ENCODE data around the gene ARHGAP8. TPM values are rescaled to one million over a fixed set of nuclear protein-coding genes. Genes with fewer than 3 reads are reported as not detected.

Gene ARHGAP8
- total and polyA plus RNA-seq, 2 donors (not counting 1 experiment from before 2014, with no cell fraction given): 0.37 TPM; not detected in 1

DNA sequence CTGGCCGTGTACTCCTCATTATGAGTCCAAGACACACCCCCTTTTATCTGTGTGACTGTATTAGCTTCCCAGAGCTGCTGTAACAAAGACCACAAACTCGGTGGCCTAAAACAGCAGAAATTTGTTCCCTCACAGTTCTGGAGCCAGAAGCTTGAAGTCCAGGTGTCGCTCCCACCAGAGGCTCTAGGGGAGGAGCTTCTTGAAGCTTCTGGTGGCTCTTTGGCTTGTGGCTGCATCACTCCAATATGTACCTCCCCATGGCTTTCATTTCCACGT lies 47.4 kb upstream of the ARHGAP8 start:
- Histone ChIP-seq H3K4me3 (ENCODE audit: control extremely low read depth in 1 of 5, extremely low read depth in 1 of 5, insufficient read depth in 1 of 5, low read depth in 2 of 5, low read length in 4 of 5) (no peak overlapping the region), H3K9me3 (ENCODE audit: control extremely low read depth in 1 of 3, control insufficient read depth in 2 of 3, insufficient read depth in 1 of 3, low read length in 2 of 3) (peaks cover 0 to 5% (median 0%) of the 10 kb centered on the region in 3 donors), H3K79me2 (ENCODE audit: control insufficient read depth, insufficient read depth, low read length) (peaks cover 46% of the 10 kb centered on the region), H4K20me1 (ENCODE audit: control insufficient read depth, insufficient read depth, low read length, poor library complexity, severe bottlenecking) (peaks cover 13% of the 10 kb centered on the region), H3K4me1 (ENCODE audit: control insufficient read depth in 2 of 2, insufficient read depth in 2 of 2, low read length in 2 of 2) (peaks cover 19 to 29% of the 10 kb centered on the region in 2 donors), H3K9ac (ENCODE audit: low read length) (no peak overlapping the region), H3K27me3 (replicated peaks in 1 of 4; ENCODE audit: control extremely low read depth in 1 of 4, control insufficient read depth in 3 of 4, insufficient read depth in 4 of 4, low read length in 3 of 4) (peaks cover 0 to 4% (median 0%) of the 10 kb centered on the region in 4 experiments), H3K36me3 (replicated peaks in 1 of 2; ENCODE audit: control extremely low read depth in 1 of 2, control insufficient read depth in 1 of 2, extremely low read depth in 1 of 2, insufficient read depth in 2 of 2, low read length in 1 of 2) (no peaks in the 10 kb centered on the region), H3K27ac (ENCODE audit: low read length in 2 of 2) (no peak overlapping the region), H3K4me2 (replicated peaks; ENCODE audit: low read depth, low read length, poor library complexity, severe bottlenecking) (no peak overlapping the region), H2AFZ (ENCODE audit: insufficient read depth, low read depth, low read length, poor library complexity, severe bottlenecking) (no peak overlapping the region)
- TF ChIP-seq, protein P1, sequence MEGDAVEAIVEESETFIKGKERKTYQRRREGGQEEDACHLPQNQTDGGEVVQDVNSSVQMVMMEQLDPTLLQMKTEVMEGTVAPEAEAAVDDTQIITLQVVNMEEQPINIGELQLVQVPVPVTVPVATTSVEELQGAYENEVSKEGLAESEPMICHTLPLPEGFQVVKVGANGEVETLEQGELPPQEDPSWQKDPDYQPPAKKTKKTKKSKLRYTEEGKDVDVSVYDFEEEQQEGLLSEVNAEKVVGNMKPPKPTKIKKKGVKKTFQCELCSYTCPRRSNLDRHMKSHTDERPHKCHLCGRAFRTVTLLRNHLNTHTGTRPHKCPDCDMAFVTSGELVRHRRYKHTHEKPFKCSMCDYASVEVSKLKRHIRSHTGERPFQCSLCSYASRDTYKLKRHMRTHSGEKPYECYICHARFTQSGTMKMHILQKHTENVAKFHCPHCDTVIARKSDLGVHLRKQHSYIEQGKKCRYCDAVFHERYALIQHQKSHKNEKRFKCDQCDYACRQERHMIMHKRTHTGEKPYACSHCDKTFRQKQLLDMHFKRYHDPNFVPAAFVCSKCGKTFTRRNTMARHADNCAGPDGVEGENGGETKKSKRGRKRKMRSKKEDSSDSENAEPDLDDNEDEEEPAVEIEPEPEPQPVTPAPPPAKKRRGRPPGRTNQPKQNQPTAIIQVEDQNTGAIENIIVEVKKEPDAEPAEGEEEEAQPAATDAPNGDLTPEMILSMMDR (IDR thresholded peaks at IDR 0.05): no peak
- no peak for TF ChIP-seq EZH2 (IDR thresholded peaks at IDR 0.05; ENCODE audit: borderline replicate concordance, insufficient read depth, low read depth, low read length, poor library complexity, severe bottlenecking)
- 89% methylated on average over 4 of the region's 4 CpGs for WGBS (ENCODE audit: insufficient coverage)
- POLR2A ChIA-PET: no interaction called here
- no peak for ATAC-seq (ENCODE audit: low read depth)
- H3K4me1 Mint-ChIP-seq: peaks cover 22% of the 10 kb centered on the region
- no peaks in the 10 kb centered on the region for H3K9me3 Mint-ChIP-seq (ENCODE audit: insufficient read depth)
- CTCF ChIA-PET: interaction anchor here (0.9 to 1.2 kb wide), 2 partner anchors 29 to 32 kb away, joined by 4 read pairs; no protein-coding TSS in a partner anchor
- DNase-seq: no peak
- no peaks in the 10 kb centered on the region for H3K27me3 Mint-ChIP-seq
- peak overlapping the region; percentile 26 for H3K4me3 Mint-ChIP-seq
- no peak overlapping the region for H3K27ac Mint-ChIP-seq
- intact Hi-C loops (cut with micrococcal nuclease): no loop called here

GRCh38 chr22:44706488-44706887 lies 45.9 kb upstream of the ARHGAP8 start:
- 100% methylated on average over 3 of the region's 8 CpGs for WGBS (ENCODE audit: insufficient coverage)
- no peak overlapping the region for H3K4me3 ChIP-seq (ENCODE audit: control extremely low read depth in 1 of 5, extremely low read depth in 1 of 5, insufficient read depth in 1 of 5, low read depth in 2 of 5, low read length in 4 of 5)
- ChIA-PET CTCF (interaction anchor here (1.9 kb wide), 1 partner anchor 28 kb away, joined by 7 read pairs; no protein-coding TSS in a partner anchor), POLR2A (no interaction called here)
- peaks cover 31 to 39% of the 10 kb centered on the region in 2 donors for H3K4me1 ChIP-seq (ENCODE audit: control insufficient read depth in 2 of 2, insufficient read depth in 2 of 2, low read length in 2 of 2)
- intact Hi-C loops (cut with micrococcal nuclease): no loop called here
- TF ChIP-seq, protein P1 (IDR thresholded peaks at IDR 0.05): no peak
- no peak for TF ChIP-seq EZH2 (IDR thresholded peaks at IDR 0.05; ENCODE audit: borderline replicate concordance, insufficient read depth, low read depth, low read length, poor library complexity, severe bottlenecking)
- H3K9me3 ChIP-seq (ENCODE audit: control extremely low read depth in 1 of 3, control insufficient read depth in 2 of 3, insufficient read depth in 1 of 3, low read length in 2 of 3): peaks cover 0 to 5% (median 0%) of the 10 kb centered on the region in 3 donors
- Mint-ChIP-seq H3K9me3 (ENCODE audit: insufficient read depth) (no peaks in the 10 kb centered on the region), H3K27me3 (no peaks in the 10 kb centered on the region), H3K4me1 (peaks cover 37% of the 10 kb centered on the region), H3K4me3 (no peak overlapping the region), H3K27ac (no peak overlapping the region)
- no peak overlapping the region for H3K27ac ChIP-seq (ENCODE audit: low read length in 2 of 2)
- ATAC-seq (ENCODE audit: low read depth) (no peak), DNase-seq (no peak)
- H3K79me2 ChIP-seq (ENCODE audit: control insufficient read depth, insufficient read depth, low read length): peaks cover 48% of the 10 kb centered on the region
- peaks cover 13% of the 10 kb centered on the region for H4K20me1 ChIP-seq (ENCODE audit: control insufficient read depth, insufficient read depth, low read length, poor library complexity, severe bottlenecking)
- H3K36me3 ChIP-seq (replicated peaks in 1 of 2; ENCODE audit: control extremely low read depth in 1 of 2, control insufficient read depth in 1 of 2, extremely low read depth in 1 of 2, insufficient read depth in 2 of 2, low read length in 1 of 2): no peaks in the 10 kb centered on the region
- no peak overlapping the region for H3K9ac ChIP-seq (ENCODE audit: low read length)
- no peak overlapping the region for H2AFZ ChIP-seq (ENCODE audit: insufficient read depth, low read depth, low read length, poor library complexity, severe bottlenecking)
- H3K27me3 ChIP-seq (replicated peaks in 1 of 4; ENCODE audit: control extremely low read depth in 1 of 4, control insufficient read depth in 3 of 4, insufficient read depth in 4 of 4, low read length in 3 of 4): peaks cover 0 to 4% (median 0%) of the 10 kb centered on the region in 4 experiments
- H3K4me2 ChIP-seq (replicated peaks; ENCODE audit: low read depth, low read length, poor library complexity, severe bottlenecking): no peak overlapping the region

Measured in B cell (primary cell).